Caco-2 (cell line): ENCODE measurements around the gene GPATCH8. TPM values are rescaled to one million over a fixed set of nuclear protein-coding genes. Genes with fewer than 3 reads are reported as not detected.
A peak's percentile ranks its signal among the peaks of the same experiment; 100 is the strongest.

ENCODE experiments used
- BruUV-seq: library from RNA; stranded (reverse); fragments of 400-500 nt; replicated peaks from 2 replicates; lab custom pipeline; 2021; lab: Mats Ljungman, UMichigan
- CTCF ChIA-PET: fragments of 300-600 bp; sonication (Branson Sonifier 250); formaldehyde crosslinking; loops from one replicate; lab custom pipeline; 2022; ENCODE audit warnings: antibody characterized with exemption; lab: Charles Lee
- POLR2A ChIA-PET: fragments of 300-600 bp; sonication (Branson Sonifier 250); formaldehyde crosslinking; loops from one replicate; lab custom pipeline; 2022; ENCODE audit warnings: antibody characterized with exemption; lab: Charles Lee
- DNase-seq, 2 experiments: peaks; one replicate each; pipeline versions ENCODE4 v3.0.0 to v3.0.0-alpha.2; 2020 to 2022
- H3K27me3 ChIP-seq: replicated peaks from 2 replicates; pipeline ENCODE4 v1.6.0; 2011; ENCODE audit warnings: low read length; ENCODE audit not compliant: control insufficient read depth, insufficient read depth
- H3K36me3 ChIP-seq: 2 replicates; pipeline ENCODE4 v1.5.1; 2011; ENCODE audit warnings: low read length; ENCODE audit not compliant: control insufficient read depth, insufficient read depth
- H3K4me1 ChIP-seq: fragments of 250-450 bp; sonication (Bioruptor Pico); 2 replicates; pipeline ENCODE4 v1.5.1; 2020; ENCODE audit warnings: mild to moderate bottlenecking
- H3K4me3 ChIP-seq: 2 replicates; pipeline ENCODE4 v1.5.1; 2011; ENCODE audit warnings: low read depth, mild to moderate bottlenecking, control low read depth, low read length
- H3K9me3 ChIP-seq: fragments of 250-450 bp; sonication (Bioruptor Pico); 2 replicates; pipeline ENCODE4 v1.5.1; 2020; ENCODE audit warnings: mild to moderate bottlenecking, moderate library complexity
- H3K27ac Mint-ChIP-seq: one replicate; pipeline ENCODE4 v1.8.0; 2022; ENCODE audit warnings: mixed read lengths; ENCODE audit not compliant: unreplicated experiment
- H3K27me3 Mint-ChIP-seq: one replicate; pipeline ENCODE4 v1.8.0; 2022; ENCODE audit warnings: mixed read lengths; ENCODE audit not compliant: insufficient read depth, unreplicated experiment
- H3K36me3 Mint-ChIP-seq: one replicate; pipeline ENCODE4 v1.8.0; 2022; ENCODE audit warnings: mild to moderate bottlenecking, mixed read lengths; ENCODE audit not compliant: insufficient read depth, unreplicated experiment
- H3K4me1 Mint-ChIP-seq: one replicate; pipeline ENCODE4 v1.8.0; 2022; ENCODE audit warnings: low read depth, mixed read lengths; ENCODE audit not compliant: unreplicated experiment
- H3K4me3 Mint-ChIP-seq: one replicate; pipeline ENCODE4 v1.8.0; 2022; ENCODE audit warnings: mild to moderate bottlenecking, moderate library complexity, mixed read lengths; ENCODE audit not compliant: unreplicated experiment
- H3K9me3 Mint-ChIP-seq: one replicate; pipeline ENCODE4 v1.8.0; 2022; ENCODE audit warnings: mixed read lengths; ENCODE audit not compliant: unreplicated experiment
- intact Hi-C: fragments of 100-400 bp; cut with micrococcal nuclease; formaldehyde crosslinking; loops from one replicate; pipeline ENCODE4 v1.10.0; 2022; ENCODE audit not compliant: unreplicated experiment
- total RNA-seq: library from RNA; stranded (reverse); gene quantifications from 2 replicates; pipeline ENCODE4 v1.2.3, GENCODE V29; 2022
- TF ChIP-seq, protein P1 (sequence below), 2 experiments: fragments of 200-600 bp in 1 of 2; IDR thresholded peaks; 1 replicate in 1 of 2; 2 replicates in 1 of 2; pipeline versions ENCODE4 v1.5.1 to v1.8.0; 2011 to 2022; ENCODE audit warnings: antibody characterized with exemption in 1 of 2, control low read depth in 1 of 2, inconsistent platforms in 1 of 2, low read depth in 1 of 2, low read length in 1 of 2, mild to moderate bottlenecking in 1 of 2, moderate library complexity in 1 of 2; ENCODE audit not compliant: insufficient read depth in 1 of 2, severe bottlenecking in 1 of 2, unreplicated experiment in 1 of 2

The GPATCH8 gene
- total RNA-seq, 1 experiment from 2014 or later = 53.4 TPM

DNA sequence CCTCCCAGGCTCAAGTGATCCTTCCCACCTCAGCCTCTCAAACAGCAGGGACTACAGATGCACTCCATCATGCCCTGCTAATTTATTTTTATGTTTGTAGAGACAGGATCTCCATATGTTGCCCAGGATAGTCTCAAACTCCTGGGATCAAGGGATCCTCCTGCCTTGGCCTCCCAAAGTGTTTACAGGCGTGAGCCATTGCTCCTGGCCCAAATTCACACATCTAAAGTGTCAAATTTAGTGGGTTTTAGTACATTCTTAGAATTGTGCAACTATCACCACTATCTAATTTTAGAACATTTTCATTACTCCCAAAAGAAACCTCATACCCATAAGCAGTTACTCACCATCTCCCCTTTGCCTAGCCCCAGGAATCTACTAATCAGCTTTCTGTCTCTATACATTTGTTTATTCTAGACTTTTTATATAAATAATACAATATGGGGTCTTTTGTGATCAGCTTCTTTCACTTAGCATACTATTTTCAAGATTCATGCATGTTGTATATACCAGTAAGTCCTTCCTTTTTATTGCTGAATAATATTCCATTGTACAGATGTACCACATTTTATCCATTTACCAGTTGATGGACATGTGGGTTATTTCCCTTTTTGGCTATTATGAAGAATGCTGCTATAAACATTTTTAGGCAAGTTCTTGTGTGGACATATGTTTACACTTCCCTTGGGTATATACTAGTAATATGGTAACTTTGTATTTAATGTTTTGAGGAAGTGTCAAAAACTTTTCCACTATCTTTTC is 88.6 kb downstream of the GPATCH8 start:
- TF ChIP-seq, protein P1, sequence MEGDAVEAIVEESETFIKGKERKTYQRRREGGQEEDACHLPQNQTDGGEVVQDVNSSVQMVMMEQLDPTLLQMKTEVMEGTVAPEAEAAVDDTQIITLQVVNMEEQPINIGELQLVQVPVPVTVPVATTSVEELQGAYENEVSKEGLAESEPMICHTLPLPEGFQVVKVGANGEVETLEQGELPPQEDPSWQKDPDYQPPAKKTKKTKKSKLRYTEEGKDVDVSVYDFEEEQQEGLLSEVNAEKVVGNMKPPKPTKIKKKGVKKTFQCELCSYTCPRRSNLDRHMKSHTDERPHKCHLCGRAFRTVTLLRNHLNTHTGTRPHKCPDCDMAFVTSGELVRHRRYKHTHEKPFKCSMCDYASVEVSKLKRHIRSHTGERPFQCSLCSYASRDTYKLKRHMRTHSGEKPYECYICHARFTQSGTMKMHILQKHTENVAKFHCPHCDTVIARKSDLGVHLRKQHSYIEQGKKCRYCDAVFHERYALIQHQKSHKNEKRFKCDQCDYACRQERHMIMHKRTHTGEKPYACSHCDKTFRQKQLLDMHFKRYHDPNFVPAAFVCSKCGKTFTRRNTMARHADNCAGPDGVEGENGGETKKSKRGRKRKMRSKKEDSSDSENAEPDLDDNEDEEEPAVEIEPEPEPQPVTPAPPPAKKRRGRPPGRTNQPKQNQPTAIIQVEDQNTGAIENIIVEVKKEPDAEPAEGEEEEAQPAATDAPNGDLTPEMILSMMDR (IDR thresholded peaks at IDR 0.05; ENCODE audit: insufficient read depth in 1 of 2, low read depth in 1 of 2, low read length in 1 of 2, severe bottlenecking in 1 of 2, unreplicated experiment in 1 of 2) = no peak
- H3K27ac Mint-ChIP-seq = no peak overlapping the region
- intact Hi-C loops = no loop called here
- ChIA-PET CTCF (interaction anchor here (0.6 kb wide), 1 partner anchor 306 kb away, joined by 9 read pairs; no protein-coding TSS in a partner anchor), POLR2A (no interaction called here)
- no peak for DNase-seq
- H3K4me1 Mint-ChIP-seq = no peaks in the 10 kb centered on the region
- Histone ChIP-seq H3K36me3 (no peaks in the 10 kb centered on the region; the same call in 1 of the 2 replicates), H3K4me3 (no peak overlapping the region), H3K9me3 (no peaks in the 10 kb centered on the region), H3K4me1 (no peaks in the 10 kb centered on the region), H3K27me3 (no peaks in the 10 kb centered on the region)
- H3K36me3 Mint-ChIP-seq = peaks cover 58% of the 10 kb centered on the region
- H3K4me3 Mint-ChIP-seq = no peak overlapping the region
- no peaks in the 10 kb centered on the region for H3K9me3 Mint-ChIP-seq
- H3K27me3 Mint-ChIP-seq = no peaks in the 10 kb centered on the region
- BruUV-seq = no TSS peak

DNA sequence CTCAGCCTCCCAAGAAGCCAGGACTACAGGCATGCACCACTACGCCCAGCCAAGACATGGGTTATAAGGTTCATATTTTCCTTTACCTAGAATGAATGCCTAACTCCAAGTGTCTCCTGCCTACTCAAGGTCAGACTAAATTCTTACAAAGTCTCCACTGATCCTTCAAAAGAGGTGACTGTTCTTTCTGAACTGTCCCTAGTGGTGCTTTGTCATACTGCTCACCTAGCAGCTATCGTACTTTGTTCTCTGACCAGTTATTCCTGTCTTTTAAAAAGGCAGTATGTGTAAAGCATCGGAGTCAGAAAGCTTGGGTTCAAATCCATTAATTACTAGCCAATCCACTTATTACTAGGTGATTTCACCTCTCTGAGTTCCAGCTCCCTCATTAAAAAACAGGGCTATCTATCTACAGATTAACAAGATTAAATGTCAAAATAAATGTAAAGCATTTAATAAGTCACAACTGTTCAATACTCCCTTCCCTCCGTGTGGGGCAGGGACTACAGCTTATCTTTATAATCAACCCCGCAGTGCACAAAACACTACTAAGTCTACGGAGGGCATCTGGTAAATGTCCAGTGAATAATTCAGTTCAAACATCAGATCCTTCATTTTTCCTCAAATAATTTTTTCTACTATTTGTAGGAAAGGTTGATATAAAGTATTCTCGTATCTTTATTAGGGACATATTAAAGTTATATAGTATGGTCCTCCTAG is 93.7 kb downstream of the GPATCH8 start:
- Mint-ChIP-seq H3K4me1 (no peaks in the 10 kb centered on the region), H3K27me3 (no peaks in the 10 kb centered on the region), H3K4me3 (no peak overlapping the region), H3K27ac (peak overlapping the region; percentile 32), H3K9me3 (no peaks in the 10 kb centered on the region), H3K36me3 (peaks cover 46% of the 10 kb centered on the region)
- H3K4me1 ChIP-seq = no peaks in the 10 kb centered on the region
- ChIA-PET POLR2A (no interaction called here), CTCF (no interaction called here)
- no peaks in the 10 kb centered on the region for H3K9me3 ChIP-seq
- BruUV-seq = no TSS peak
- no peak overlapping the region for H3K4me3 ChIP-seq
- DNase-seq = no peak
- H3K27me3 ChIP-seq = no peaks in the 10 kb centered on the region
- TF ChIP-seq, protein P1 (IDR thresholded peaks at IDR 0.05; ENCODE audit: insufficient read depth in 1 of 2, low read depth in 1 of 2, low read length in 1 of 2, severe bottlenecking in 1 of 2, unreplicated experiment in 1 of 2) = peak; percentile 22 to 33
- H3K36me3 ChIP-seq = no peaks in the 10 kb centered on the region; the same call in 1 of the 2 replicates
- intact Hi-C loops = no loop called here

DNA sequence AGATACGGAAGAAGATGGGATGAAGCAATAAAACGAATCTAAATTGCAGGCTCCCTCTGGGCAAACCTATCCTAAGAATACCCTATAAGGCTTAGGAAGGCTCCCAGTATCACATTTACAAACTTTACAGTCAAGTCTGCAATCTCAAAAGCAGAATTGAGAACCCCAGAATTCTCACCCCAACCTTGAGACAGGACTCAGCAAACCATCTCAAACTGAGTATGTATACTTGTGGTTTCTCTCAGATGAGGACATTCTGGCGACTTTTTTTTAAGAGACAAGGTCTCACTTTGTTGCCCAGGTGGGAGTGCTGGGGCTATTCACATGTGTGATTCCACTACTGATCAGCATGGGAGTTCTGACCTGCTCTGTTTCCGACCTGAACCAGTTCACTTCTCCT is 94.4 kb downstream of the GPATCH8 start:
- ChIA-PET CTCF (no interaction called here), POLR2A (no interaction called here)
- no peak overlapping the region for H3K4me3 ChIP-seq
- no peaks in the 10 kb centered on the region for H3K4me1 ChIP-seq
- peaks cover 53% of the 10 kb centered on the region for H3K36me3 Mint-ChIP-seq
- no peaks in the 10 kb centered on the region for H3K9me3 Mint-ChIP-seq
- no peak for DNase-seq
- peak overlapping the region; percentile 32 for H3K27ac Mint-ChIP-seq
- no peaks in the 10 kb centered on the region for H3K27me3 ChIP-seq
- H3K36me3 ChIP-seq = no peaks in the 10 kb centered on the region; the same call in 1 of the 2 replicates
- H3K4me1 Mint-ChIP-seq = no peaks in the 10 kb centered on the region
- H3K4me3 Mint-ChIP-seq = no peak overlapping the region
- no peaks in the 10 kb centered on the region for H3K27me3 Mint-ChIP-seq
- BruUV-seq = no TSS peak
- intact Hi-C loops = no loop called here
- TF ChIP-seq, protein P1 (IDR thresholded peaks at IDR 0.05; ENCODE audit: insufficient read depth in 1 of 2, low read depth in 1 of 2, low read length in 1 of 2, severe bottlenecking in 1 of 2, unreplicated experiment in 1 of 2) = no peak
- no peaks in the 10 kb centered on the region for H3K9me3 ChIP-seq
